Calu3 (cell line): Measurements from ENCODE around the gene ATG7. TPM values are rescaled to one million over a fixed set of nuclear protein-coding genes. Genes with fewer than 3 reads are reported as not detected.

Source experiments
- BruUV-seq: library from RNA; stranded (reverse); fragments of 400-500 nt; replicated peaks from 2 replicates; lab custom pipeline; 2021; lab: Mats Ljungman, UMichigan
- CTCF ChIA-PET: fragments of 300-600 bp; sonication (Branson Sonifier 250); formaldehyde crosslinking; loops from one replicate; lab custom pipeline; 2022; ENCODE audit warnings: antibody characterized with exemption; lab: Charles Lee
- DNase-seq: peaks from one replicate; pipeline ENCODE4 v3.0.0; 2022
- H3K27ac Mint-ChIP-seq: one replicate; pipeline ENCODE4 v1.8.0; 2022; ENCODE audit warnings: mixed read lengths; ENCODE audit not compliant: unreplicated experiment
- H3K27me3 Mint-ChIP-seq: one replicate; pipeline ENCODE4 v1.8.0; 2022; ENCODE audit warnings: mixed read lengths; ENCODE audit not compliant: unreplicated experiment
- H3K36me3 Mint-ChIP-seq: one replicate; pipeline ENCODE4 v1.8.0; 2022; ENCODE audit warnings: mild to moderate bottlenecking, moderate library complexity, mixed read lengths; ENCODE audit not compliant: insufficient read depth, unreplicated experiment
- H3K4me1 Mint-ChIP-seq: one replicate; pipeline ENCODE4 v1.8.0; 2022; ENCODE audit warnings: mild to moderate bottlenecking, low read depth, mixed read lengths; ENCODE audit not compliant: unreplicated experiment
- H3K4me3 Mint-ChIP-seq: one replicate; pipeline ENCODE4 v1.8.0; 2022; ENCODE audit warnings: mild to moderate bottlenecking, low read depth, moderate library complexity, mixed read lengths; ENCODE audit not compliant: unreplicated experiment
- H3K9me3 Mint-ChIP-seq: one replicate; pipeline ENCODE4 v1.8.0; 2022; ENCODE audit warnings: low read depth, mixed read lengths; ENCODE audit not compliant: unreplicated experiment
- intact Hi-C: fragments of 100-400 bp; cut with micrococcal nuclease; formaldehyde crosslinking; loops from one replicate; pipeline ENCODE4 v1.10.0; 2022; ENCODE audit not compliant: unreplicated experiment
- total RNA-seq: library from RNA; stranded (reverse); gene quantifications from 2 replicates; pipeline ENCODE4 v1.2.3, GENCODE V29; 2022
- TF ChIP-seq, protein P1 (sequence below): fragments of 200-600 bp; IDR thresholded peaks from one replicate; pipeline ENCODE4 v1.8.0; 2022; ENCODE audit warnings: antibody characterized with exemption; ENCODE audit not compliant: unreplicated experiment

Gene ATG7
- total RNA-seq, 1 experiment from 2014 or later, result 37.3 TPM

GRCh38 chr3:11587766-11588165, 315.6 kb downstream of the ATG7 start:
- no TSS peak for BruUV-seq
- no peak overlapping the region for H3K4me3 Mint-ChIP-seq
- intact Hi-C loops, result no loop called here
- H3K27ac Mint-ChIP-seq, result no peak overlapping the region
- CTCF ChIA-PET, result no interaction called here
- no peaks in the 10 kb centered on the region for H3K9me3 Mint-ChIP-seq
- TF ChIP-seq, protein P1, sequence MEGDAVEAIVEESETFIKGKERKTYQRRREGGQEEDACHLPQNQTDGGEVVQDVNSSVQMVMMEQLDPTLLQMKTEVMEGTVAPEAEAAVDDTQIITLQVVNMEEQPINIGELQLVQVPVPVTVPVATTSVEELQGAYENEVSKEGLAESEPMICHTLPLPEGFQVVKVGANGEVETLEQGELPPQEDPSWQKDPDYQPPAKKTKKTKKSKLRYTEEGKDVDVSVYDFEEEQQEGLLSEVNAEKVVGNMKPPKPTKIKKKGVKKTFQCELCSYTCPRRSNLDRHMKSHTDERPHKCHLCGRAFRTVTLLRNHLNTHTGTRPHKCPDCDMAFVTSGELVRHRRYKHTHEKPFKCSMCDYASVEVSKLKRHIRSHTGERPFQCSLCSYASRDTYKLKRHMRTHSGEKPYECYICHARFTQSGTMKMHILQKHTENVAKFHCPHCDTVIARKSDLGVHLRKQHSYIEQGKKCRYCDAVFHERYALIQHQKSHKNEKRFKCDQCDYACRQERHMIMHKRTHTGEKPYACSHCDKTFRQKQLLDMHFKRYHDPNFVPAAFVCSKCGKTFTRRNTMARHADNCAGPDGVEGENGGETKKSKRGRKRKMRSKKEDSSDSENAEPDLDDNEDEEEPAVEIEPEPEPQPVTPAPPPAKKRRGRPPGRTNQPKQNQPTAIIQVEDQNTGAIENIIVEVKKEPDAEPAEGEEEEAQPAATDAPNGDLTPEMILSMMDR, result no peak
- DNase-seq, result no peak
- peaks cover 82% of the 10 kb centered on the region for H3K4me1 Mint-ChIP-seq
- H3K36me3 Mint-ChIP-seq, result peaks cover under 1% of the 10 kb centered on the region
- H3K27me3 Mint-ChIP-seq, result no peaks in the 10 kb centered on the region

DNA sequence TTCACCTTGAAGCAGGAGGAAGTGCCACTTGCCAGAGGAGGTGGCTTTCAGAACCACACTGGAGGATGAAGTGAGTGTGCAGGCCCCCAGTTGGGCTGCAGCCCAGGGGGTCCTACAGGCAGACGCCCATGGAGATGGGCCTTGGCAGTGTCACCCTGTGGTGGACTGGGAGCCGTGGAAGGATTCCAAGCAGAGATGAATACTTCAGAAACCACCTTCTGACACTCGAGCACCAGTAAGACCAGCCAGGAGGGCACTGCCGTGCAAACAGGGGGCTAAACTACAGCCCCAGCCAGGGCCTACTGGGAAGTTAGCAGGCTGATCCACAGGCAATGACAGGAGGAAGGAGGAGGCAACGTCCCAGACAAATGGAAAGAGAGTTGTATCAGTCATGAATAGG, 316.1 kb downstream of the ATG7 start:
- no peaks in the 10 kb centered on the region for H3K9me3 Mint-ChIP-seq
- H3K36me3 Mint-ChIP-seq, result no peaks in the 10 kb centered on the region
- H3K4me3 Mint-ChIP-seq, result no peak overlapping the region
- H3K4me1 Mint-ChIP-seq, result peaks cover 82% of the 10 kb centered on the region
- intact Hi-C loops, result no loop called here
- no peak overlapping the region for H3K27ac Mint-ChIP-seq
- BruUV-seq, result no TSS peak
- H3K27me3 Mint-ChIP-seq, result no peaks in the 10 kb centered on the region
- no peak for DNase-seq
- CTCF ChIA-PET, result no interaction called here
- TF ChIP-seq, protein P1, result no peak

GRCh38 chr3:11588755-11589154, 316.6 kb downstream of the ATG7 start:
- Mint-ChIP-seq H3K4me3 (no peak overlapping the region), H3K27ac (peak overlapping the region; percentile 28), H3K9me3 (no peaks in the 10 kb centered on the region), H3K36me3 (no peaks in the 10 kb centered on the region), H3K4me1 (peaks cover 82% of the 10 kb centered on the region), H3K27me3 (no peaks in the 10 kb centered on the region)
- intact Hi-C loops, result no loop called here
- TF ChIP-seq, protein P1, result no peak
- CTCF ChIA-PET, result no interaction called here
- no TSS peak for BruUV-seq
- no peak for DNase-seq

DNA sequence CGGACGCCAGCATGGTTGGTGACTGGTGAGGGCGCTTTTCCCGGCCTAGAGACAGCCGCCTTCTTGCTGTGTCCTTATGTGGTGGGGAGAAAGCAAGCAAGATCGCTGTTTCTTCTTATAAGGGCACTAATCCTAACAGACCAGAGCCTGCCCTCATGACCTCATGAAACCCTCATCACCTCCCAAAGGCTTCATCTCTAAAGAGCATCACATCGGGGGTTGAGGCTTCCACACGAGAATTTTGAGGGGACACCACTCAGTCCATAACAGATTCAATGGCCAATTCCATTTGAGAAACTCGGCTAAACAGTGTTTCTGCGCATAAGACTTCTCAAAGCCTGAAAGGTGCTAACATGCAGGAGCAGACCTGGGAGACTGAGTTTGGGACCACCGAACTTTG, 317.5 kb downstream of the ATG7 start:
- TF ChIP-seq, protein P1, result no peak
- intact Hi-C loops, result no loop called here
- H3K27me3 Mint-ChIP-seq, result no peaks in the 10 kb centered on the region
- no peaks in the 10 kb centered on the region for H3K36me3 Mint-ChIP-seq
- BruUV-seq, result no TSS peak
- H3K9me3 Mint-ChIP-seq, result no peaks in the 10 kb centered on the region
- H3K27ac Mint-ChIP-seq, result no peak overlapping the region
- CTCF ChIA-PET, result interaction anchor here (0.6 kb wide), 1 partner anchor 11 kb away, joined by 6 read pairs; no protein-coding TSS in a partner anchor
- H3K4me1 Mint-ChIP-seq, result peaks cover 73% of the 10 kb centered on the region
- DNase-seq, result no peak
- H3K4me3 Mint-ChIP-seq, result no peak overlapping the region
